SJSA1 (cell line): ENCODE data around the gene NDFIP2. TPM values are rescaled to one million over a fixed set of nuclear protein-coding genes. Genes with fewer than 3 reads are reported as not detected.

Source experiments
- DNase-seq, 2 experiments: peaks; one replicate each; pipeline ENCODE4 v3.0.0-alpha.2; 2015 to 2020; ENCODE audit warnings: low spot score in 2 of 2, low read depth in 1 of 2
- H3K27ac ChIP-seq: fragments of 250-450 bp; sonication (Bioruptor Pico); 2 replicates; pipeline ENCODE4 v1.5.1; 2020; ENCODE audit warnings: mild to moderate bottlenecking, moderate library complexity
- H3K27me3 ChIP-seq: fragments of 250-450 bp; sonication (Bioruptor Pico); replicated peaks from 2 replicates; pipeline ENCODE4 v1.5.1; 2020; ENCODE audit warnings: mild to moderate bottlenecking, moderate library complexity
- H3K36me3 ChIP-seq: fragments of 250-450 bp; sonication (Bioruptor Pico); 2 replicates; pipeline ENCODE4 v1.5.1; 2020; ENCODE audit warnings: mild to moderate bottlenecking
- H3K4me1 ChIP-seq: fragments of 250-450 bp; sonication (Bioruptor Pico); replicated peaks from 2 replicates; pipeline ENCODE4 v1.6.1; 2021; ENCODE audit warnings: mild to moderate bottlenecking
- H3K4me3 ChIP-seq: fragments of 250-450 bp; sonication (Bioruptor Pico); 2 replicates; pipeline ENCODE4 v1.5.1; 2020; ENCODE audit warnings: mild to moderate bottlenecking
- H3K9me3 ChIP-seq: fragments of 250-450 bp; sonication (Bioruptor Pico); replicated peaks from 2 replicates; pipeline ENCODE4 v1.5.1; 2020; ENCODE audit warnings: mild to moderate bottlenecking
- total RNA-seq: library from RNA; depleted of rRNA; stranded (reverse); fragments of >200 nt; shearing (Covaris generic); gene quantifications from 2 replicates; pipeline ENCODE4 v1.2.3, GENCODE V29; 2014

Gene NDFIP2
- total RNA-seq, 1 experiment from 2014 or later: 110 TPM

DNA sequence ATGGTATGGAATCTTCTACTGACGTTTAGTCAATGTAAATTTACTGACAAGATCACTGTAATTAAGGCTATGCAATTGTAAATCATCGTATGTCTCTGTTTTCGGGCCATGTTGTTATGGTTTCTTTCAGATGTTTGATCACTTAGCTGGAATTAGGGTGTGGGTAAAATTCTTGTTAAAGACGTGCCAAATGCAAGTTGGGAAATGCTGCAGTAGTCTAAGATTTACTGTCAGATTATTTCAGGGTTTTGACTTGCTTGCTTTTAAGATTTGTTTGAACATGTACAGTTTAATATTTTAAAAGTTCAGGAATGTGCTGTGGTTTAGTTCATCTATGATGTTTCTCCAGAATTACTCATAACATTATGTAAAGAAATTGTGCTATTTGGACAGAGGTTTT is 10.8 kb downstream of the NDFIP2 start:
- no peak overlapping the region for H3K4me3 ChIP-seq
- peak in 1 of 2 experiments; percentile 24 for DNase-seq
- peaks cover 44% of the 10 kb centered on the region for H3K4me1 ChIP-seq
- H3K27me3 ChIP-seq: no peaks in the 10 kb centered on the region
- peaks cover 9% of the 10 kb centered on the region for H3K36me3 ChIP-seq
- peak overlapping the region; percentile 72 for H3K27ac ChIP-seq
- no peaks in the 10 kb centered on the region for H3K9me3 ChIP-seq

- Histone ChIP-seq H3K4me3 (no peak overlapping the region), H3K9me3 (no peaks in the 10 kb centered on the region), H3K27ac (peak overlapping the region; percentile 72), H3K36me3 (peaks cover 7% of the 10 kb centered on the region; the same call in 1 of the 2 replicates), H3K4me1 (peaks cover 44% of the 10 kb centered on the region), H3K27me3 (no peaks in the 10 kb centered on the region)
- peak; percentile 23 to 48 for DNase-seq
Measured at GRCh38 chr13:79492313-79492798, 11.4 kb downstream of the NDFIP2 start.

- H3K27ac ChIP-seq: no peak overlapping the region
- DNase-seq: no peak
- no peak overlapping the region for H3K4me3 ChIP-seq
- peaks cover 7% of the 10 kb centered on the region; the same call in 1 of the 2 replicates for H3K36me3 ChIP-seq
- no peaks in the 10 kb centered on the region for H3K27me3 ChIP-seq
- H3K9me3 ChIP-seq: no peaks in the 10 kb centered on the region
- H3K4me1 ChIP-seq: peaks cover 44% of the 10 kb centered on the region
Measured at GRCh38 chr13:79492918-79493594, 12.1 kb downstream of the NDFIP2 start.

DNA sequence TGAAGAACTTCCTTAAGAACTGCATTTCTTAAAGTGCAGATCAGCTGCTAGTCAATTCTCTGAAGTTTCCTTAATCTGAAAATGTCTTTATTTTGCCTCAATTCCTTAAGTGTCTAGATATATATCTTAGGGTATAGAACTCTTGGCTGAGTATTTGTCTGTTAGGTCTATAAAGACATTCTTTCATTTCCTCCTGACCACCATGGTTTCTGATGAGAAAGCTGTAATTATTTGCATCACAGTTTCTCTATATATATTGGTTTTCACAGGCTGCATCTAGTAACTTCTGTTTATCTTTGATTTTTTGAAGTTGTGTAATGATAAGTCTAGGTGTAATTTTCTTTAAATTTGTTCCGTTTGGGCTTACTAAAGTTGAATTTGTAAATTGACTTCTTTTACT is 15.2 kb downstream of the NDFIP2 start:
- H3K4me3 ChIP-seq: no peak overlapping the region
- no peak for DNase-seq
- peaks cover 31% of the 10 kb centered on the region for H3K4me1 ChIP-seq
- no peaks in the 10 kb centered on the region for H3K9me3 ChIP-seq
- H3K27ac ChIP-seq: no peak overlapping the region
- H3K36me3 ChIP-seq: peaks cover 9% of the 10 kb centered on the region
- H3K27me3 ChIP-seq: no peaks in the 10 kb centered on the region

DNA sequence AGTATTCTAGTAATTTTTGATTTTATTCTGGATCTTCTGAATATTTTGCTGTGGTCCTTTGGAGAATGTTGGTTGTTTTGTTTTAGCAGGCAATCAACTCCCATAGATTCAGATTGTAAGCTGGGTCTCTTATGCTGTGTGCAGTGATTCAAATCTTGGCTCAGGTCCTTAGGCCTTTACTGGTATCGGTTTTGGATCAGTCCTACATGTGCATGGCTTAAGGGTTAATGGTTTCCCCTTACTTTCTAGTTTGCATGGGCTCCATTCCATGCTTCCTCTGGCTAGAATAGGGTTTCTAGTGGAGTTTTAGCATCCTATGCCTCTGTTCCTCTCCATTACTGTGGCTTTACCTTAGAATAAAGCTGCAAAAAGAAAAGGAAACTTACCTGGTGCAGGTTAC is 16.1 kb downstream of the NDFIP2 start:
- Histone ChIP-seq H3K4me1 (peaks cover 28% of the 10 kb centered on the region), H3K36me3 (peaks cover 9% of the 10 kb centered on the region), H3K27me3 (no peaks in the 10 kb centered on the region)

DNA sequence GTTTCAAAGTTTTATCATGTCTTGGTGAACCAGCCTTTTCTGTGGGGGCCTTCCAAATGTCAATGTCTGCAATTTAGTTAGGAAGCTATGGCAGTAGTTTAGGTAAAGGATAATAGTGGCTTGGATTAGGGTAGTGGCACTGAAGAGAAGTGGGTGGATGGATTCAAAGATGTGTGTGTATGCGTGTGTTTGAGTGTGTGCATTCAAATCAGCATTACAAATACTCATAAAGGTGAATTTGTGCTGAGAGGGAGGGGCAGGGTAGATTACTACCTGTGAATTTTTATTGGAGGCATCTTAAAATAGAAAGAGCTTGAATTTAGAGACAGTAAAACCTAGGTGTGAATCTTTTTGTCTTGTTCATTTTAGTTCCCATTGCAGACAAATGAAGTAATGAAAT is 16.9 kb downstream of the NDFIP2 start:
- H3K4me1 ChIP-seq: peaks cover 20% of the 10 kb centered on the region

More for the DNA sequence above, 16.1 kb downstream of the NDFIP2 start:
- no peak for DNase-seq
- Histone ChIP-seq H3K4me3 (no peak overlapping the region), H3K9me3 (no peaks in the 10 kb centered on the region), H3K27ac (no peak overlapping the region)

GRCh38 chr13:79500829-79501228 is 19.9 kb downstream of the NDFIP2 start:
- Histone ChIP-seq H3K4me1 (peaks cover 6% of the 10 kb centered on the region; the same call in 1 of the 2 replicates), H3K9me3 (no peaks in the 10 kb centered on the region), H3K4me3 (no peak overlapping the region), H3K36me3 (peaks cover 9% of the 10 kb centered on the region), H3K27me3 (no peaks in the 10 kb centered on the region), H3K27ac (no peak overlapping the region)
- no peak for DNase-seq

More for the DNA sequence above, 16.9 kb downstream of the NDFIP2 start:
- Histone ChIP-seq H3K27me3 (no peaks in the 10 kb centered on the region), H3K4me3 (no peak overlapping the region), H3K9me3 (no peaks in the 10 kb centered on the region), H3K27ac (no peak overlapping the region), H3K36me3 (peaks cover 9% of the 10 kb centered on the region)
- DNase-seq: no peak

DNA sequence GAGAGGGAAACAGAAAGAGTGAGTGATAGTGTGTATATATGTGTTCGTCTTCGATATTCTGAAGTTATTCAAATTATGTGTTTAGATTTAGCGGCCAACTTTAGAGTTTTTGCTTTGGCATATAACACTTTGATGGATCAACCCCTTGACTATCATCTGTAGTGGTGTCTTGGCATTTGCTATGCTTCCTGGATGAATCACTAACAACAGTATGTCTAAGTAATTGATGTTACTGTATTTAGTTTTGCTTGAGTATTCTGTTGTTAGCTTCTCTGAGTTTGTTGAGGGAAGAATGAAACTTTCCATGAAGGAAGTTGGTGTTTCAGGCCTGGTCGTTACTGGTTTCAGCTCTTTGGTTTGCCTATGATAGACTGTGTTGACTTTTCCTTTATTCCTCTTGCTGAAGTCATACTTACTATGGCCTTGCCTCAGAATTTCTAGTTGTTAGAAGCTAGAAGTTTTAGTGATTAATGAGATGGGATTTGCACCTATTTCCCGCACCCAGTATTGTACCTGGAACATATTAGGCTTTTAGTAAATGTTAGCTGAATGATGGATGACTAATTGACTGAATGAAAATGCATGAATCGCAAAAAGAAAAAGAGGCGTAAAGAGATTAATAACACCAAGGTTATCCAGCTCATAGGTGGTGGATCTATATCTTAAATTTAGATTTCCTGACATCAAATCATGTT is 20.7 kb downstream of the NDFIP2 start:
- no peak for DNase-seq
- Histone ChIP-seq H3K36me3 (peaks cover 9% of the 10 kb centered on the region), H3K27ac (no peak overlapping the region), H3K27me3 (no peaks in the 10 kb centered on the region), H3K4me1 (peaks cover 6% of the 10 kb centered on the region; the same call in 1 of the 2 replicates), H3K4me3 (no peak overlapping the region), H3K9me3 (no peaks in the 10 kb centered on the region)

DNA sequence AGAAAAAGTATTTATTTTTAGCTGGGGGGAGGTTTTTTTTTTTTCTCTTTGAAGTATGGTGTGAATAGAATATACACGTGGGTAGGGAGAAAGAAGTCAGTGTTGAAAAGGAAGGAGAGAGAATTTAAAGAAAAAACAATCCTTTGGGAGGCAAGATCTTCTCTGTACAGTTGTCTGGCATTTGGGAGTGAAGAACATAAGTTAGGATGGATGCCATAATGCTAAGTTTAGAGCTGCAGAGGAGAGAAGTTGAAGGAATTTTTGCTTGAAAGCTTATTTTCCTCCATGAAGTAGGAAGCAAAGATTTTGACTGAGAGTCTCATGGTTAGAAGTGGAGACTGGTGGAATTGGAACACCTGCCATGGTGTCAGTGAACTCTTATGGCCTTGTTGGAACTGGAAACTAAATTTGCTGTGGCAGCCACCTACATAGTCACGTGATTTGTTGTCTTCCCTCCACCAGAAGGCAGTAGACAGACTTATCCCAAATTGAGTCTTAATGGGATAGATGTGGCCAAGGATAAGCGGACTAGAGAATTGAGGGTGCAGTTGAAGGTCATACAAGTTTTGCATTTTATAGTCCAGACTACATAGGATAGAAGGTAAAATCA is 22.0 kb downstream of the NDFIP2 start:
- H3K4me3 ChIP-seq: no peak overlapping the region
- peaks cover 9% of the 10 kb centered on the region for H3K36me3 ChIP-seq
- no peaks in the 10 kb centered on the region for H3K27me3 ChIP-seq
- H3K27ac ChIP-seq: no peak overlapping the region
- H3K9me3 ChIP-seq: no peaks in the 10 kb centered on the region
- no peak for DNase-seq
- peaks cover 7% of the 10 kb centered on the region for H3K4me1 ChIP-seq

GRCh38 chr13:79503473-79504017 is 22.6 kb downstream of the NDFIP2 start:
- H3K27ac ChIP-seq: no peak overlapping the region
- peaks cover 8% of the 10 kb centered on the region for H3K36me3 ChIP-seq
- H3K27me3 ChIP-seq: no peaks in the 10 kb centered on the region
- no peak for DNase-seq
- H3K9me3 ChIP-seq: no peaks in the 10 kb centered on the region
- H3K4me1 ChIP-seq: peaks cover 11% of the 10 kb centered on the region
- no peak overlapping the region for H3K4me3 ChIP-seq

DNA sequence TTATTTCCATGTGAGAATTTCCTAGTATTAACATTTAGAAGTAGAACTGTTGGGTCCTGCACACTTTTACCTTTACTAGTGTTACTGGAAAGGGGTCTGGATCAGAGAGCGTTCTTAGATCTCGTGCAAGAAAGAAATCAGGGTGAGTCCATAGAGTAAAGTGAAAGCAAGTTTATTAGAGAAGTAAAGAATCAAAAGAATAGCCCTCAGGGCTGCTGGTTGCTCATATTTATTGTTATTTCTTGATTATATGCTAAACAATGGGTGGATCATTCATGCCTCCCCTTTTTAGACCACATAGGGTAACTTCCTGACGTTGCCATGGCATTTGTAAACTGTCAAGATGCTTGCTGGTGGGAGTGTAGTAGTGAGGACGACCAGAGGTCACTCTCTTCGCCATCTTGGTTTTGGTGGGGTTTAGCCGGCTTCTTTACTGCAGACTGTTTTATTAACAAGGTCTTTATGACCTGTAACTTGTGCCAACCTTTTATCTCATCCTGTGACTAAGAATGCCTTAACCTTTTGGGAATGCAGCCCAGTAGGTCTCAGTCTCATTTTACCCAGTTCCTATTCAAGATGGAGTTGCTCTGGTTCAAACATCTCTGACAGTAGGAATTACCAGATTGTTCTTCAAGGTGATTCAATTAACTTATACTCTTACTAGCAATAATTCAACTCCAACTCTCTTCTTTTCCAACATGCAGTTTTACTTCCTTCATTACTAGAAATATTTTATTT is 27.4 kb downstream of the NDFIP2 start:
- Histone ChIP-seq H3K4me1 (peaks cover 10% of the 10 kb centered on the region), H3K27me3 (no peaks in the 10 kb centered on the region), H3K4me3 (no peak overlapping the region), H3K9me3 (no peaks in the 10 kb centered on the region), H3K36me3 (peaks cover 4% of the 10 kb centered on the region), H3K27ac (peak overlapping the region; percentile 54)
- DNase-seq: peak; percentile 49 to 75

GRCh38 chr13:79511611-79512010 is 30.7 kb downstream of the NDFIP2 start:
- Histone ChIP-seq H3K9me3 (no peaks in the 10 kb centered on the region), H3K4me1 (peaks cover 10% of the 10 kb centered on the region), H3K27ac (no peak overlapping the region), H3K36me3 (peaks cover 4% of the 10 kb centered on the region), H3K4me3 (no peak overlapping the region), H3K27me3 (no peaks in the 10 kb centered on the region)
- no peak for DNase-seq

GRCh38 chr13:79512950-79513349 is 32.0 kb downstream of the NDFIP2 start:
- H3K4me3 ChIP-seq: no peak overlapping the region
- H3K9me3 ChIP-seq: no peaks in the 10 kb centered on the region
- no peaks in the 10 kb centered on the region for H3K27me3 ChIP-seq
- peaks cover 4% of the 10 kb centered on the region for H3K36me3 ChIP-seq
- H3K27ac ChIP-seq: no peak overlapping the region
- peaks cover 9% of the 10 kb centered on the region for H3K4me1 ChIP-seq
- DNase-seq: no peak
